Measurements from ENCODE around the gene ARHGEF38.
"Not testable (repeated sequence)": the region's sequence is repeated elsewhere in the genome, so short reads cannot be mapped to it uniquely, and the experiment has no call there.

Gene ARHGEF38

DNA sequence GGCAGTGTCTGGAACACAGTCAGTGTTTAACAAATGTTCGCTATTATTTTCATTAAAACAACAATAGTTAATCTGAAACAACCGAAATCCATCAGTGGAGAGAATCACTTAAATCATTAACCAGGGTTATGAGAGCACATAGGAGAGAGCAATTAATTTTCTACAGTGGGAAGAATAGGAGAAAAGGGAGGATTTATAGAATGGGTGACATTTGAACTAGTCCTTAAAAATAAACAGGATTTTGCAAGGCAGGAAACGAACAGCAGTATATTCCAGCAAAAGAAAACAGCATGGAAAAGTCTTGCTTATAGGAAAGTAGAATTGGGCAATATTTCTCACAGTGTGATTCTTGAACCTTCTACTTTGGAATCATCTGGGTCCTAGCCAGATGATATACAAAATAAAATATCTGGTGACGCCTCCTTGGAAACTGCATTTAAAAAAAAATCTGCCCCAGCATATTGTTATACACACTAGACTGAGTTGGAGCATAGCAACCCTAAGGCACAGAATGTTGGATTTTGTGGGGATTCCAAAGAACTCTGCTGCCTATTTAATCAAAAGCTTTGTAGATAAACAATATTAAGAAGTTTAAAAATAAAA is 100.0 kb downstream of the ARHGEF38 start:
- no peak for TF ChIP-seq JUND (IDR thresholded peaks at IDR 0.05; ENCODE audit: low read depth)
- in situ Hi-C loops (cut with HindIII; ENCODE audit: low pct_unique_long_range_greater_than_20kb, low sequenced_read_pairs), result no loop called here
- no peak for DNase-seq (ENCODE audit: low read depth in 1 of 2, low spot score in 1 of 2)

DNA sequence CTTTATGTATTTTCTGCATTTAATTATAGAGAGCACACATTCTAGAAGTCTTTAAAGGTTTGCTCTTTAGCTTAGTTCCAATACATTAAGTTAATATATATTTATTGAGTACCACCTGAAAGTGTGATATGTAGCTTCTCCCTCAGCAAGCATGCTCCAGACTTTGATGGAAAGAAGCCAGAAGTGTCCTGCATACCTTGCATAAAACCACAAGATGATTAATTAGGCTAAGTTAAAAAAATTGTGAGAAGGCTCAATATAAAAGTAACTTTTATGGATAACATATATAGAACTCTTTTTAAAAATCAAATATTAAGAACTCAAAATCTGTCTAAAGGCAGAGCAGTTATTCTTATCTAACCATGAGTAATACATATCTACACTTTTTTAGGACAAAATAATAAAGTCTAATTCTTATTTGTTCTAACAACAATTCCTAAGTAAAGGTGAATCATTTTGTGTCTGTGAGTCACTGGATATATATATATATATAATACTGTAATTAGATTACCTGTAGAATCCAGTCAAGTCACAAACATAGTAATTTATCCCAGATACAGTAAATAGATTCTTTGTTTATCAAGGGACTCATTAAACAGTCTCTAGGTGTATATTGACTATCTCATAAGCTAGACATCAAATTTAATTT is 104.8 kb downstream of the ARHGEF38 start:
- TF ChIP-seq JUND (IDR thresholded peaks at IDR 0.05; ENCODE audit: low read depth), result no peak
- no peak for DNase-seq (ENCODE audit: low read depth in 1 of 2, low spot score in 1 of 2)
- in situ Hi-C loops (cut with HindIII; ENCODE audit: low pct_unique_long_range_greater_than_20kb, low sequenced_read_pairs), result no loop called here

DNA sequence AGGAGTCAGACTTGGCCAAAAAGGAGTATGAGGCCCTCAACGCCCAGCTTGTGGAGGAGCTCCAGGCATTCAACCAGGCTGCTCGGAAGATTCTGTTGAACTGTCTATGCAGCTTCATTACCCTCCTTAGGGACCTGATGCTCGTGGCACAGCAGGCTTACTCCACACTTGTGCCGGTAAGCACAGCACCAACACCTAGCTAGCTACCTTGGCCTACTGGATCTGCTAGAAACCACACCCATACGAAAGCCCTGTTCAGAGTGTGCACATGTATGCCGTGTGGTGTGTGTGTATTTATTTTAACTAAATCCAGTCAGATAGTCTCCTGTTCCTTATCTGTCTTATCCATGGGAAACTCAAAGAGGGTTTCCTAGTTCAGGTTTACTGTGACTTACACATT is 106.8 kb downstream of the ARHGEF38 start:
- TF ChIP-seq JUND (IDR thresholded peaks at IDR 0.05; ENCODE audit: low read depth), result no peak
- DNase-seq (ENCODE audit: low read depth in 1 of 2, low spot score in 1 of 2), result no peak
- in situ Hi-C loops (cut with HindIII; ENCODE audit: low pct_unique_long_range_greater_than_20kb, low sequenced_read_pairs), result no loop called here

DNA sequence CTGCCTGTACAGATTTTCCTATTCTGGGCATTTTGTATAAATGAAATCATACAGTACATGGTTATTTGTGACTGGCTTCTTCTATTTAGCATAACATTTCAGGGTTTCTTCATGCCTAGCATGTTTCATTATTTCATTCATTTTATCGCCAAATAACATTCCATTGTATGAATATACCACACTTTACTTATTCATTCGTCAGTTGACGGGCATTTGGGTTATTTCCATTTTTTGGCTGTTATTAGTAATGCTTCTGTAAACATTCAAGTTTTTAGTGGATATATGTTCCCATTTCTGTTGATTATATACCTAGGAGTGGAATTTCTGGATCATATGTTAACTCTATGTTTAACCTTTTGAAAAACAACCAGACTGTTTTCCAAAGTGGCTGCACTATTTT is 108.6 kb downstream of the ARHGEF38 start:
- in situ Hi-C loops (cut with HindIII; ENCODE audit: low pct_unique_long_range_greater_than_20kb, low sequenced_read_pairs), result no loop called here
- no peak for TF ChIP-seq JUND (IDR thresholded peaks at IDR 0.05; ENCODE audit: low read depth)
- DNase-seq (ENCODE audit: low read depth in 1 of 2, low spot score in 1 of 2), result no peak

DNA sequence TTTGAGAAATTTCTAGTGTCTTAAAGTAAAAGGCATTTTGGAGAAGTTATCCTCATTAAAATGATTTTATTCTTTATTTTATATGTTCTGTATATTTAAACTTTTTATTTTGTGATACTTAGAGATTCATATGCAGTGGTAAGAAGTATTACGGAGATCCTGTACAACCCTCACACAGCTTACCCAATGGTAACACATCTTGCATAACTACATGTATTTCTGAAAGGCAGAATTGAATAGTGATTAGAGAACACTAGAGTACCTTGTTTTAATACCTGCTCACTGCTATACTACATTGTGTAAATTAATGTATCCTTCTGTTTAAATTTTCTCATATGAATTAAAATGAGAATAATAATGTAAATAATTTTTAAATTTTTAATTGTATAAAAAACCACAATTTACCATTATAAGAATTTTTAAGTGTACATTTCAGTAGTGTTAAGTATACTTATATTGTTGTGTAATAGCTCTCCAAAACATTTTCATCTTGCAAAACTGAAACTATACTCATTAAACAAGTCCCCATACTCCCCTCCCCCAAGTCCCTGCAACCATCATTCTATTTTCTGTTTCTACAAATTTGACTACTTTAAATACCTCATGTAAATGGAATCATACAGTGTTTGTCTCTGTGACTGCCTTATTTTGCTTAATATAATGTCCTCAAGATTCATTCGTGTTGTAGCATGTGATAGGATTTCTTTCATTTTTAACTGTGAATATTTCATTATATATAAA is 110.7 kb downstream of the ARHGEF38 start:
- DNase-seq (ENCODE audit: low read depth in 1 of 2, low spot score in 1 of 2), result no peak
- no peak for TF ChIP-seq JUND (IDR thresholded peaks at IDR 0.05; ENCODE audit: low read depth)
- in situ Hi-C loops (cut with HindIII; ENCODE audit: low pct_unique_long_range_greater_than_20kb, low sequenced_read_pairs), result no loop called here

DNA sequence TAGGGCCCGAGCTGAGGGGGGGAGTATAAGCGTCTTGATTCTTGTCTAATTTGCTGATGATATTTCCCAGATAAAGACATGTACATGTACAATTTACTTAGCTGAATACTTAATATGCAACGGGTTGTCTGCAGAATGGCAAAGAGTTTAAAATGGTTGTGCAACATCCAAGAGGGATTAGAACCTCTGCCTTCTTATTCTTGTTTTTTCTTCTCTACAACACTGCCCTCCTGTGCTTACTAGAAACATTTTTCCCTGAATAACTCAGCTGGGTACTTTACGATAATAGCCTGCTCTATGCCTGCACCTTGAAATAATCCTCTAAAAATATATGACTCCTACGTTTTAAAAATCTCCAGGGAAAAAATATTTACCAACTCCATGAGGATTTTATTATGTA is 114.3 kb downstream of the ARHGEF38 start:
- peak in 1 of 2 experiments; percentile 51 for DNase-seq (ENCODE audit: low read depth in 1 of 2, low spot score in 1 of 2)
- TF ChIP-seq JUND (IDR thresholded peaks at IDR 0.05; ENCODE audit: low read depth), result no peak
- in situ Hi-C loops (cut with HindIII; ENCODE audit: low pct_unique_long_range_greater_than_20kb, low sequenced_read_pairs), result no loop called here

DNA sequence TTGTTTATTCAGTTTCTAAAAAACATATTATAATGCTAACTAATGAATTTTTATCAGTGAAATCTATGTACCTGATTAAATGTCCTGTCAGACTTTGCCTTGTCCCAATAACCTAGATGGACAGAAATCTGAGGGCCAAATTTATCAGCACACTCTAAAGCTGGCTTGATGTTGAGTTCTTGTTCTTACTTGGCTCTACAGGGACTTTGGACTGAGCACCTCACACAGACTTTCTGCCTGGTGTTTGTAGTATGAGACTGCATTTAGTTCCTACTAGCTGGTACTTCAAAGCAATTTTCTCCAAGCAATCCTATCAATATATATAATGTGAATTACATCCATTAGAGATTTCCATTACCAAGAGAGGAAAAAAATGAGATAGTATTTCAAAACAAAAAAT is 118.3 kb downstream of the ARHGEF38 start:
- TF ChIP-seq JUND (IDR thresholded peaks at IDR 0.05; ENCODE audit: low read depth), result no peak

DNA sequence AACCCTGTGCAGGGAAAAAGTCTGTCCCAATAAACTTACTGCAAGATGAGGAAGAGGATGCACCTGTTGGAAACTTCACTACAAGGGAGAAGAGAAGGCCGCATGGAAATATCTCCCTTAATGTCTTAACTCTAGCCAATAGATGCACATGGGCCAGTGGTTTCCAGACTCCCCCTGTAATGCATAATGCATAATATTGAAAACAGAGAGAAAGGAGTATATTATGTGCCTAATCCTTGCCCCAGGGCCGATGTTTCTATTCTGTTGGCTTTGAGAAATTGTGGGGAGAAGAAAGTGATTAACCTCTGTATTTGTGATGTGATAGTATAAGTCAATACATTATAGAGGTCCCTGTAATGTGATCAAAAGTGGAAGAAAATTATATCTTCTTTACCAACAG is 118.9 kb downstream of the ARHGEF38 start:
- in situ Hi-C loops (cut with HindIII; ENCODE audit: low pct_unique_long_range_greater_than_20kb, low sequenced_read_pairs), result no loop called here
- TF ChIP-seq JUND (IDR thresholded peaks at IDR 0.05; ENCODE audit: low read depth), result no peak
- DNase-seq (ENCODE audit: low read depth in 1 of 2, low spot score in 1 of 2), result no peak

More for the DNA sequence above, 118.3 kb downstream of the ARHGEF38 start:
- no peak for DNase-seq (ENCODE audit: low read depth in 1 of 2, low spot score in 1 of 2)
- in situ Hi-C loops (cut with HindIII; ENCODE audit: low pct_unique_long_range_greater_than_20kb, low sequenced_read_pairs), result no loop called here

DNA sequence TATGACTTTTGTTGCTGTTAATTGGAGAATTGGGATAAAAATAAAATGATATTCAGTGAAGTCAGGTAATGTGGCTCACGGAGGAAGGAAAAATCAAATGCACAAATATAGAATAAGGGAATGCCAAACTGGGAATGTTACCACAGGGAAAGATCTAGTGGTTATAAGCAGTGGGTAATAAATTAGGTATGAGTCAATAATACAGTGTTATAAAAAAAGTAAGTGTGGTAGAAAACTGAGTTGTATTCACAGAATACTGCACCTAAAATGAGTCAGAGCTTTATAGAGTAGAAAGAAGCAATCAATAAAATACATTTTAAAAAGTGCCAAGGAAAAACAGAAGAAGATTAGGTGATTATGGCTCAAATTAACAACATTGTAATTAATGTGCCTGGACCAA is 121.6 kb downstream of the ARHGEF38 start:
- in situ Hi-C loops (cut with HindIII; ENCODE audit: low pct_unique_long_range_greater_than_20kb, low sequenced_read_pairs), result no loop called here
- no peak for DNase-seq (ENCODE audit: low read depth in 1 of 2, low spot score in 1 of 2)
- no peak for TF ChIP-seq JUND (IDR thresholded peaks at IDR 0.05; ENCODE audit: low read depth)

DNA sequence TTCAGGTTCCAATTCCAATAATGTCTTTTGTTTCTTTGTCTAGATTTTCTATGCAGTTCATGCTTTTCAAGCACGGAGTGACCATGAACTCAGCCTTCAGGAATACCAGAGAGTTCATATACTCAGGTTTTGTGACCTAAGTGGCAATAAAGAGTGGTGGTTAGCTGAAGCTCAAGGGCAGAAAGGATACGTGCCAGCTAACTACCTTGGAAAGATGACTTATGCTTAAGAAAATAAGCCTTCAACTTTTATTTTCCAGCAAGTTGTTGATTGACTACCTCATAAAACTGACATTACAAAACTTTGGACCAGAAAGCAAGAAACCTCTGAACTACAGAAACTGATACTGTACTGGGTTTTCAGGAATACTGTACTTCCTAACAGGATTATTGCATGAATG is 125.3 kb downstream of the ARHGEF38 start:
- no peak for TF ChIP-seq JUND (IDR thresholded peaks at IDR 0.05; ENCODE audit: low read depth)
- in situ Hi-C loops (cut with HindIII; ENCODE audit: low pct_unique_long_range_greater_than_20kb, low sequenced_read_pairs), result no loop called here
- no peak for DNase-seq (ENCODE audit: low read depth in 1 of 2, low spot score in 1 of 2)

DNA sequence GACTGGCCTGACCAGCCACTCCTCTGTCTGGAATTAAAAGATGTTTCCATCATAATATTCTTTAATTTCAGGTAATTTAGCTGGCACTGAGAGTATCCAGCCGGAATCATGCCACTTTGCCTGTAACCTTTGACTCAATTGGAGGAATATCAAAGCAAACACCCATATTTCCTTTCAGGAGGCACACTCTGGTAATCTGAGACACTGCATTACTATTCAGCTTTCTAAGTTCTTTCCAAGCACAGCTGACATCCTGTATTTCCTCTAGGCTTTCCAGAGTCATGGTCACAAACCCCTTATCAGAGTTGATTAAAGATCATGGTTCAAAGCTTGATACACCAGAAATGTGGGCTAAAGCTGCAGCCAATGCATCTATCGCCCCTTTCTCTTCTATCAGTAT is 126.8 kb downstream of the ARHGEF38 start:
- in situ Hi-C loops (cut with HindIII; ENCODE audit: low pct_unique_long_range_greater_than_20kb, low sequenced_read_pairs), result no loop called here
- no peak for DNase-seq (ENCODE audit: low read depth in 1 of 2, low spot score in 1 of 2)
- no peak for TF ChIP-seq JUND (IDR thresholded peaks at IDR 0.05; ENCODE audit: low read depth)

DNA sequence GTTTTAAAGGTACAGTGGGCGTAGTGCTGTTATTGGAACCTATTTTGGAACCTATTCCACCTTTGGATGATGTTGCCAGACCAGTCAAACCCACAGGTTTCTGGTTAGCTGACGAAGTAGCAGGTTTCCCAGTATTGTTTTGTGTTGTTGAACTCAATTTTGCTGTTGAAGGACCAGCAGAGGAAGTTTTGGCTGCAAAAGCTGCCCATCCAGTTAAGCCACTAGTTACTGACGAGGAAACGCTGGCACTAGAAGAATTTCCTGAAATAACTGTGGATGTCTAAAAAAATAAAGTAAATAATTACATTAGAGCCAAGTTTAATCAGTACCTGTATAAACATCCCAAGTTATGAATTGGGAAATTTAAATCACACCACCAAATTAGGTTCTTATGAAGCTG is 130.6 kb downstream of the ARHGEF38 start:
- in situ Hi-C loops (cut with HindIII; ENCODE audit: low pct_unique_long_range_greater_than_20kb, low sequenced_read_pairs), result no loop called here
- no peak for TF ChIP-seq JUND (IDR thresholded peaks at IDR 0.05; ENCODE audit: low read depth)
- peak in 1 of 2 experiments; percentile 82 for DNase-seq (ENCODE audit: low read depth in 1 of 2, low spot score in 1 of 2)

DNA sequence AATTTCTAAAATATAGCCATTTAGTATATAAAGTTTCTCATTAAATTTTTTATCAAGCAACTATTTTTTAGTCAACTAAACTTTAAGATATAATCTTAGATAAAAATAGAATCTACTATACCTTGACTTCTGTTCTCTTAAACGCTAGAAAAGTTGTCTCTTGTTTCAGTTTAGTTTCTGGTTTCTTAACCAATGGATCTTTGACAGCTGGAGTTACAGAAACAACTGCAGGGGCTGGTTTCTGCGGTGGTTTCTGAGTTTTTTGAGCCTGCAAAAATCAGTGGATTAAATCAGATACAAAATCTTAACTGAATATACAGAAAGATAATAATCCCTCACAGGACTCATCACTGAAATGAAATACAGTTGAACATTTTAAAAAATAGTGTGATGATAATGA is 134.2 kb downstream of the ARHGEF38 start:
- TF ChIP-seq JUND (IDR thresholded peaks at IDR 0.05; ENCODE audit: low read depth), result no peak
- DNase-seq (ENCODE audit: low read depth in 1 of 2, low spot score in 1 of 2), result no peak
- in situ Hi-C loops (cut with HindIII; ENCODE audit: low pct_unique_long_range_greater_than_20kb, low sequenced_read_pairs), result no loop called here

DNA sequence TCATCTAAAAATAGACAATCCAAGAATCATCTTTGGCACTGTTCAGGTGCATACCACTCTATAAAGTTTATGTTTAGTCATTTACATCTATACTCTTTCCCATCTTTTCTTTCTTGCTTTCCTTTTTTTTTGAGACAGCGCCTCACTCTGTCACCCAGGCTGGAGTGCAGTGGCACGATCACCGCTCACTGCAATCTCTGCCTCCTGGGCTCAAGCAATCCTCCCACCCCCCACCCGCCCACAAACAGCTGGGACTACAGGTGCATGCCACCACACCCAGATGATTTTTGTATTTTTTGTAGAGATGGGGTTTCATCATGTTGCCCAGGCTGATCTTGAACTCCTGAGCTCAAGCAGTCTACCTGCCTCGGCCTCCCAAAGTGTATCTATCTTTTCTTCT is 142.4 kb downstream of the ARHGEF38 start:
- in situ Hi-C loops (cut with HindIII; ENCODE audit: low pct_unique_long_range_greater_than_20kb, low sequenced_read_pairs); DNase-seq (ENCODE audit: low read depth in 1 of 2, low spot score in 1 of 2): not testable (repeated sequence)

DNA sequence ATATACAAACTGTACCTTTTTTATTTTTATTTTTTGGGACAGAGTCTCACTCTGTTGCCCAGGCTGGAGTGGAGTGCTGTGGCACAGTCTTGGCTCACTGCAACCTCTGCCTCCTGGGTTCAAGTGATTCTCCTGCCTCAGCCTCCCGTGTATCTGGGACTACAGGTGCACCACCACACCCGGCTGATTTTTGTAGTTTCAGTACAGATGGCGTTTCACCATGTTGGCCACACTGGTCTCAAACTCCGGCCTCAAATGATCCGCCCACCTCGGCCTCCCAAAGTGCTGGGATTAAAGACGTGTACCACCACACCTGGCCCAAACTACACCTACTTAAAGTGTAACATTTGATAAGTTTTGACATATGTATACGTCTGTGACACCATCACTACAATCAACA is 143.4 kb downstream of the ARHGEF38 start:
- DNase-seq (ENCODE audit: low read depth in 1 of 2, low spot score in 1 of 2); in situ Hi-C loops (cut with HindIII; ENCODE audit: low pct_unique_long_range_greater_than_20kb, low sequenced_read_pairs): not testable (repeated sequence)
